Mesenchymal stem cell (in vitro differentiated cells and primary cell): ENCODE data around the gene C1orf198.

Source experiments
- DNase-seq: peaks from one replicate; pipeline ENCODE4 v3.0.0-alpha.2; 2013
- H2AFZ ChIP-seq: one replicate; pipeline ENCODE4 v1.6.1; 2013; ENCODE audit warnings: low read depth, mild to moderate bottlenecking, control low read depth, inconsistent platforms, low read length, moderate library complexity
- H2AK5ac ChIP-seq: 2 replicates; pipeline ENCODE4 v1.6.1; 2013; ENCODE audit warnings: low read length, moderate library complexity, mild to moderate bottlenecking, inconsistent platforms; ENCODE audit not compliant: severe bottlenecking
- H2BK120ac ChIP-seq: one replicate; pipeline ENCODE4 v1.6.1; 2013; ENCODE audit warnings: low read depth, mild to moderate bottlenecking, inconsistent platforms, low read length, moderate library complexity
- H2BK12ac ChIP-seq, 2 experiments: one replicate each; pipeline ENCODE4 v1.6.1; 2013; ENCODE audit warnings: inconsistent platforms in 2 of 2, low read length in 2 of 2, mild to moderate bottlenecking in 2 of 2, moderate library complexity in 2 of 2, control low read depth in 1 of 2
- H2BK15ac ChIP-seq: one replicate; pipeline ENCODE4 v1.6.1; 2013; ENCODE audit warnings: mild to moderate bottlenecking, low read depth, inconsistent platforms; ENCODE audit not compliant: poor library complexity, severe bottlenecking
- H2BK5ac ChIP-seq: 2 replicates; pipeline ENCODE4 v1.6.1; 2013; ENCODE audit warnings: low read depth, mild to moderate bottlenecking, low read length, control low read depth, inconsistent platforms; ENCODE audit not compliant: poor library complexity, severe bottlenecking
- H3K14ac ChIP-seq, 2 experiments: one replicate each; pipeline ENCODE4 v1.6.1; 2013; ENCODE audit warnings: inconsistent platforms in 2 of 2, low read length in 2 of 2, control low read depth in 1 of 2, mild to moderate bottlenecking in 1 of 2, moderate library complexity in 1 of 2
- H3K18ac ChIP-seq, 2 experiments: one replicate each; pipeline ENCODE4 v1.6.1; 2013; ENCODE audit warnings: inconsistent platforms in 2 of 2, low read length in 2 of 2, control low read depth in 1 of 2, low read depth in 1 of 2, mild to moderate bottlenecking in 1 of 2
- H3K23ac ChIP-seq, 2 experiments: one replicate each; pipeline ENCODE4 v1.6.1; 2013; ENCODE audit warnings: inconsistent platforms in 2 of 2, low read length in 2 of 2, mild to moderate bottlenecking in 2 of 2, moderate library complexity in 2 of 2, control low read depth in 1 of 2
- H3K27ac ChIP-seq: 2 replicates; pipeline ENCODE4 v1.5.1; 2013; ENCODE audit warnings: mild to moderate bottlenecking, moderate library complexity, low read length, control low read depth, inconsistent platforms; ENCODE audit not compliant: poor library complexity, severe bottlenecking
- H3K27me3 ChIP-seq, 2 experiments: 2 replicates each; pipeline versions ENCODE4 v1.6.1 to v1.7.0; 2013; ENCODE audit warnings: low read length in 2 of 2, mild to moderate bottlenecking in 2 of 2, moderate library complexity in 2 of 2, control low read depth in 1 of 2, inconsistent platforms in 1 of 2; ENCODE audit not compliant: control insufficient read depth in 1 of 2, insufficient read depth in 1 of 2
- H3K36me3 ChIP-seq, 2 experiments: 2 replicates each; pipeline versions ENCODE4 v1.6.1 to v1.7.0; 2013; ENCODE audit warnings: low read length in 2 of 2, control low read depth in 1 of 2, inconsistent platforms in 1 of 2, low read depth in 1 of 2, mild to moderate bottlenecking in 1 of 2; ENCODE audit not compliant: insufficient read depth in 2 of 2, control insufficient read depth in 1 of 2
- H3K4ac ChIP-seq, 2 experiments: one replicate each; pipeline ENCODE4 v1.6.1; 2013; ENCODE audit warnings: inconsistent platforms in 2 of 2, low read length in 2 of 2, mild to moderate bottlenecking in 2 of 2, moderate library complexity in 2 of 2, control low read depth in 1 of 2, low read depth in 1 of 2
- H3K4me1 ChIP-seq: 2 replicates; pipeline ENCODE4 v1.6.1; 2013; ENCODE audit warnings: low read depth, low read length, control low read depth; ENCODE audit not compliant: control insufficient read depth, insufficient read depth
- H3K4me2 ChIP-seq: 2 replicates; pipeline ENCODE4 v1.6.1; 2013; ENCODE audit warnings: low read length, mild to moderate bottlenecking, inconsistent platforms; ENCODE audit not compliant: poor library complexity, severe bottlenecking
- H3K4me3 ChIP-seq, 2 experiments: 2 replicates each; pipeline versions ENCODE4 v1.5.1 to v1.7.0; 2013; ENCODE audit warnings: low read length in 2 of 2, mild to moderate bottlenecking in 2 of 2, control low read depth in 1 of 2, low read depth in 1 of 2; ENCODE audit not compliant: insufficient read depth in 1 of 2
- H3K79me1 ChIP-seq: replicated peaks from 2 replicates; pipeline ENCODE4 v1.6.1; 2013; ENCODE audit warnings: mild to moderate bottlenecking, control low read depth, low read length, inconsistent platforms; ENCODE audit not compliant: poor library complexity, severe bottlenecking
- H3K9ac ChIP-seq: 2 replicates; pipeline ENCODE4 v1.7.0; 2013; ENCODE audit warnings: mild to moderate bottlenecking, low read length, moderate library complexity
- H3K9me3 ChIP-seq: 2 replicates; pipeline ENCODE4 v1.7.0; 2013; ENCODE audit warnings: mild to moderate bottlenecking, low read length; ENCODE audit not compliant: control insufficient read depth
- H4K8ac ChIP-seq: one replicate; pipeline ENCODE4 v1.6.1; 2013; ENCODE audit warnings: inconsistent platforms, mild to moderate bottlenecking, low read length, moderate library complexity
- H4K91ac ChIP-seq: one replicate; pipeline ENCODE4 v1.6.1; 2013; ENCODE audit warnings: mild to moderate bottlenecking, low read length, inconsistent platforms
- WGBS: methylation state at CpG from one replicate; pipeline ENCODE4 v1.1.7; 2013; ENCODE audit warnings: mixed read lengths; 5-methylcytosine and 5-hydroxymethylcytosine counted together

Gene C1orf198

GRCh38 chr1:230809256-230809990 is 58.9 kb downstream of the C1orf198 start:
- Histone ChIP-seq H3K4me3 (no peak overlapping the region), H3K9me3 (peaks cover 14% of the 10 kb centered on the region)
- WGBS = 81% methylated on average over 8 of the region's 8 CpGs

GRCh38 chr1:230808281-230808872 is 59.9 kb downstream of the C1orf198 start:
- Histone ChIP-seq H3K4me1 (no peaks in the 10 kb centered on the region), H3K18ac (no peak overlapping the region), H3K23ac (no peak overlapping the region), H2BK12ac (no peak overlapping the region), H3K14ac (no peak overlapping the region), H3K79me1 (no peaks in the 10 kb centered on the region), H2AK5ac (no peak overlapping the region), H3K9ac (peak overlapping the region; percentile 41), H2AFZ (no peak overlapping the region), H2BK120ac (no peak overlapping the region), H3K9me3 (peaks cover 11% of the 10 kb centered on the region), H2BK15ac (no peak overlapping the region), H4K91ac (no peak overlapping the region), H3K36me3 (no peaks in the 10 kb centered on the region), H4K8ac (no peak overlapping the region), H3K4ac (no peak overlapping the region), H3K4me2 (no peak overlapping the region), H2BK5ac (no peak overlapping the region), H3K27ac (no peak overlapping the region), H3K4me3 (peak overlapping the region in 1 of 2 experiments; percentile 7), H3K27me3 (no peaks in the 10 kb centered on the region)
- DNase-seq = no peak
- 87% methylated on average over 4 of the region's 4 CpGs for WGBS

More at GRCh38 chr1:230809256-230809990, 58.9 kb downstream of the C1orf198 start:
- no peak overlapping the region for H3K9ac ChIP-seq
- H2AFZ ChIP-seq = no peak overlapping the region
- H3K4me1 ChIP-seq = no peaks in the 10 kb centered on the region
- H2BK120ac ChIP-seq = no peak overlapping the region
- no peak for DNase-seq
- H3K27me3 ChIP-seq = no peaks in the 10 kb centered on the region
- no peak overlapping the region for H3K4me2 ChIP-seq
- no peak overlapping the region for H3K4ac ChIP-seq
- no peak overlapping the region for H3K27ac ChIP-seq
- H4K91ac ChIP-seq = no peak overlapping the region
- H2BK5ac ChIP-seq = no peak overlapping the region
- no peak overlapping the region for H2AK5ac ChIP-seq
- H3K79me1 ChIP-seq = no peaks in the 10 kb centered on the region
- H3K18ac ChIP-seq = no peak overlapping the region
- H2BK12ac ChIP-seq = no peak overlapping the region
- peak overlapping the region in 1 of 2 experiments; percentile 50 for H3K23ac ChIP-seq
- H2BK15ac ChIP-seq = no peak overlapping the region
- no peaks in the 10 kb centered on the region for H3K36me3 ChIP-seq
- H4K8ac ChIP-seq = no peak overlapping the region
- H3K14ac ChIP-seq = no peak overlapping the region

- no peak overlapping the region for H3K14ac ChIP-seq
- H3K18ac ChIP-seq = no peak overlapping the region
- H3K9me3 ChIP-seq = peaks cover 6% of the 10 kb centered on the region
- H2AK5ac ChIP-seq = no peak overlapping the region
- H4K8ac ChIP-seq = no peak overlapping the region
- H3K4ac ChIP-seq = no peak overlapping the region
- DNase-seq = no peak
- no peak overlapping the region for H2BK120ac ChIP-seq
- no peak overlapping the region for H2BK12ac ChIP-seq
- H2AFZ ChIP-seq = no peak overlapping the region
- no peak overlapping the region for H2BK5ac ChIP-seq
- no peak overlapping the region for H3K27ac ChIP-seq
- H3K23ac ChIP-seq = no peak overlapping the region
- H3K9ac ChIP-seq = peak overlapping the region; percentile 41
- H3K27me3 ChIP-seq = no peaks in the 10 kb centered on the region
- H3K4me1 ChIP-seq = no peaks in the 10 kb centered on the region
- no peak overlapping the region for H3K4me2 ChIP-seq
- 93% methylated on average over 3 of the region's 3 CpGs for WGBS
- no peak overlapping the region for H4K91ac ChIP-seq
- peak overlapping the region in 1 of 2 experiments; percentile 7 for H3K4me3 ChIP-seq
- H3K36me3 ChIP-seq = no peaks in the 10 kb centered on the region
- H2BK15ac ChIP-seq = no peak overlapping the region
- H3K79me1 ChIP-seq = no peaks in the 10 kb centered on the region
These were observed 60.6 kb downstream of the C1orf198 start for GRCh38 chr1:230807561-230808280.

GRCh38 chr1:230807029-230807428 is 61.3 kb downstream of the C1orf198 start:
- Histone ChIP-seq H3K9me3 (no peaks in the 10 kb centered on the region), H3K4me1 (no peaks in the 10 kb centered on the region), H3K4me3 (no peak overlapping the region), H2AFZ (no peak overlapping the region), H3K4me2 (no peak overlapping the region), H2BK120ac (no peak overlapping the region), H3K4ac (no peak overlapping the region), H3K79me1 (no peaks in the 10 kb centered on the region), H2BK5ac (no peak overlapping the region), H3K27me3 (no peaks in the 10 kb centered on the region), H3K36me3 (no peaks in the 10 kb centered on the region), H3K18ac (no peak overlapping the region), H3K14ac (no peak overlapping the region), H3K23ac (no peak overlapping the region), H2BK12ac (no peak overlapping the region), H4K91ac (no peak overlapping the region), H2AK5ac (no peak overlapping the region), H2BK15ac (no peak overlapping the region), H4K8ac (no peak overlapping the region), H3K27ac (no peak overlapping the region), H3K9ac (no peak overlapping the region)
- WGBS = 97% methylated on average over 5 of the region's 5 CpGs
- no peak for DNase-seq
